ENCODE data around the gene COA3. TPM values are rescaled to one million over a fixed set of nuclear protein-coding genes. Genes with fewer than 3 reads are reported as not detected.

COA3 gene
- total RNA-seq, 2 donors from 2014 or later, result 34.3 to 36.1 TPM

- Histone ChIP-seq H3K4me3 (peak overlapping the region; percentile 72), H3K36me3 (no peaks in the 10 kb centered on the region), H3K27ac (no peak overlapping the region), H3K9me3 (no peaks in the 10 kb centered on the region), H3K27me3 (replicated peaks; ENCODE audit: insufficient read depth) (peaks cover 9% of the 10 kb centered on the region), H3K4me1 (ENCODE audit: control insufficient read depth in 1 of 2, low read depth in 2 of 2) (peaks cover 3 to 14% of the 10 kb centered on the region in 2 donors)
- ATAC-seq (ENCODE audit: insufficient number of reproducible peaks, low FRiP score, low read depth) (no peak), DNase-seq (ENCODE audit: low spot score) (no peak)
- no peak for TF ChIP-seq CTCF (IDR thresholded peaks at IDR 0.05)
These were observed 36.9 kb downstream of the COA3 start for GRCh38 chr17:42761638-42762037.

DNA sequence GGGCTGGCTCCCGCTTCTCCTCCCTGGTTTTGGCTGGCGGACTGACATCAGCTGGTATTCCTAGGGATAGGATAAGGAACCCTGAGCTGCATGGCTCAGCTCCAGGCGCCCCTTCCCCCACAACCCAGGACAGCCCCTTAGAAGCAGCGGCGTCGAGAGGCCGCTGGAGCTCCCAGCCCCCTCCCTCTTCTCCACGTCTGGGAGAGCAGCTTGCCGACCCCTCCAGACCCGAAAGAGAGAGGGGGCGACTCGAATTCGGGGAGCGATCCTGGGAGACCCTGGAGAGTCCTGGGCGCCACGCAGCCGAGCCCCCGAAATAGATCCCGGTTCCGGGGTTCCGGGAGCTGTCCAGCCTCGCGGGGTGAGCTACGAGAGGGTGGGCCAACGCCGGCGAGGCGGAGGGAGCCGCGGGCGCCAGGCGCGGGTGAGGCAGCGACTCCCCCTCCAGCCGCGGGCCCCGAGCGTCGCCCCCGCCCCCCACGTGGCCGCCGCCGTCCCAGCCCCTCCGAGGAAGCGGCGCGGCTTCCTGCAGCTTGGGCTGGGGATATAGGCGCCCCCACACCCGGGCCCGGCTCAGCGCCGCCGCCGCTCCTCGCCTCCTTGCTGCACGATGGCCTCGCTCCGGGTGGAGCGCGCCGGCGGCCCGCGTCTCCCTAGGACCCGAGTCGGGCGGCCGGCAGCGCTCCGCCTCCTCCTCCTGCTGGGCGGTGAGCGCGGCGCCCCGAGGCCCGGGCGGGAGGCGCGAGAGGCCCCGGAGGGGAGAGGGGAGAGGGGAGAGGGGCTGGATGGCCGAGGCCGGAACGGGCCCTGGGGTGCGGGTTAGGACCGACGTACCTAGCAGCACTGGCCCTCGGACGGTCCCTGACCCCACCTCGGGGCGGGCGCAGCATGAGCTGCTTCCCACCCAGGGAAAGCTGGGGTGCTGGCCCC lies 37.6 kb downstream of the COA3 start, which contains the start of gene RAMP2:
Gene RAMP2 (plus strand): TSS at position 576 of the 930 bp plus-strand sequence. CDS start 35 bp downstream, at position 611.
- DNase-seq (ENCODE audit: low spot score), result no peak
- peak within 1 kb of the TSS; percentile 72 for H3K4me3 ChIP-seq
- H3K4me1 ChIP-seq (ENCODE audit: control insufficient read depth in 1 of 2, low read depth in 2 of 2), result peaks cover 3 to 14% of the 10 kb centered on the region in 2 donors
- H3K36me3 ChIP-seq, result no peaks in the 10 kb centered on the region
- no peak within 1 kb of the TSS for H3K27ac ChIP-seq
- no peak for ATAC-seq (ENCODE audit: insufficient number of reproducible peaks, low FRiP score, low read depth)
- no peaks in the 10 kb centered on the region for H3K9me3 ChIP-seq
- TF ChIP-seq CTCF (IDR thresholded peaks at IDR 0.05), result no peak
- H3K27me3 ChIP-seq (replicated peaks; ENCODE audit: insufficient read depth), result peaks cover 9% of the 10 kb centered on the region

DNA sequence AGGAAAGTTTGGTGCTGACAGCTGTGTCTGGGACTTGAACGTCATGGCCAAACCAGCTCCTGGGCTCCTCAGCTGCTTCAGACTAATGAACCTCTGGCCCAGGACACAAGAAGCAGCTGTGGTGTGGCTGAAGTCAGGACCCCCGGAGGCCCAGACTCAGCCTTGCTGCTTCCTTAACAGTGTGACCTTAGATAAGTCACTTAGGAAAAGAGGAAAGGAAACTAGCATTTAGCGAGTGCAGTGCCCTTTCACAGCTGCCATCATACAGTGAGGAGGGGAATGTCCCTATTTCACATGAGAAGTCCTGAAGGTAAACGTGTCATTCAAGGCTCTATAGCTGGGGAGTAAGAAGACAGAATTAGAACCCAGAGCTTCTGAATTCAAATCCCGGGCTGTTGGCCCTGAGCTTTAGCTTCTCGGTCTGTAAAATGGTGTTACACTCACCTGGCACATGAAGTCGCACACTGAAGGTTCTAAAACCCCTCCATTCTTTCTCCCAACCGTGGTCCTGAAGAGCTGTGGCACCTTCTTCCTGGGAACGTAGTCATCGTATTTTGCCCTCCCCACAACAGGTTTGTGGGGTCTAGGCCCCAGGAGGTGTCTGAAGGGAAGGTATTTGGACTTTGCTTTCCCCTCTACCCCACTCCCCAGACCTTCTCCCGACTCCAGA lies 38.4 kb downstream of the COA3 start:
- Histone ChIP-seq H3K27me3 (replicated peaks; ENCODE audit: insufficient read depth) (peaks cover 9% of the 10 kb centered on the region), H3K27ac (no peak overlapping the region), H3K4me3 (peak overlapping the region; percentile 72), H3K4me1 (ENCODE audit: control insufficient read depth in 1 of 2, low read depth in 2 of 2) (peaks cover 3 to 14% of the 10 kb centered on the region in 2 donors), H3K36me3 (no peaks in the 10 kb centered on the region), H3K9me3 (no peaks in the 10 kb centered on the region)
- TF ChIP-seq CTCF (IDR thresholded peaks at IDR 0.05), result no peak
- ATAC-seq (ENCODE audit: insufficient number of reproducible peaks, low FRiP score, low read depth) (no peak), DNase-seq (ENCODE audit: low spot score) (no peak)

DNA sequence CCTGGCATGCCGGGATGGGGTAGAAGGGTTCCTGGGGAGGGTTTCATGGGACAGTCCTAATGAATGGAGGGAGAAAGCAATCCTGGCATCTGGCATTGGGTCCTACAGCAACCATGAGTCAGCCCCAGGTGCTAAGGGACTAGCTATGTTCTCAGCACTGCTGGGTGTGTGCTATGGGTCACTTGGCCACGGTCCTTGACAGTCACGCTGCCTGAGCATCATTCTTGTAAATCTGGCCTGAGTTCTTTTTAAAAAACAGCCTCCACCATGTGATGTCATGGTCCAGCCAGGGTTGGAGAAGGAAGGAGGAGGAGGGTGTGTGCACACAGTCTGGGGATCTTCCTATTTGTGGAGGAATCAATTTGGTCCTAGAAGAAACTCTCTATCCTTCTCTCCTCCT lies 43.7 kb downstream of the COA3 start:
- DNase-seq (ENCODE audit: low spot score), result no peak
- Histone ChIP-seq H3K27ac (no peak overlapping the region), H3K9me3 (no peaks in the 10 kb centered on the region), H3K36me3 (no peaks in the 10 kb centered on the region), H3K4me1 (ENCODE audit: control insufficient read depth in 1 of 2, low read depth in 2 of 2) (peaks cover 0 to 2% of the 10 kb centered on the region in 2 donors), H3K27me3 (replicated peaks; ENCODE audit: insufficient read depth) (no peaks in the 10 kb centered on the region), H3K4me3 (no peak overlapping the region)
- no peak for ATAC-seq (ENCODE audit: insufficient number of reproducible peaks, low FRiP score, low read depth)
- TF ChIP-seq CTCF (IDR thresholded peaks at IDR 0.05), result no peak

GRCh38 chr17:42751628-42752027 lies 46.9 kb downstream of the COA3 start:
- Histone ChIP-seq H3K27ac (no peak overlapping the region), H3K4me1 (ENCODE audit: control insufficient read depth in 1 of 2, low read depth in 2 of 2) (peaks cover 0 to 2% of the 10 kb centered on the region in 2 donors), H3K9me3 (no peaks in the 10 kb centered on the region), H3K27me3 (replicated peaks; ENCODE audit: insufficient read depth) (no peaks in the 10 kb centered on the region), H3K4me3 (no peak overlapping the region), H3K36me3 (no peaks in the 10 kb centered on the region)
- no peak for TF ChIP-seq CTCF (IDR thresholded peaks at IDR 0.05)
- DNase-seq (ENCODE audit: low spot score) (no peak), ATAC-seq (ENCODE audit: insufficient number of reproducible peaks, low FRiP score, low read depth) (no peak)

All from thoracic aorta (tissue), 2 donors.